Breast epithelium (tissue), 4 donors: ENCODE data around the gene SP110. TPM values are rescaled to one million over a fixed set of nuclear protein-coding genes. Genes with fewer than 3 reads are reported as not detected.
"Not testable (repeated sequence)": the region's sequence is repeated elsewhere in the genome, so short reads cannot be mapped to it uniquely, and the experiment has no call there.

Experiments used
- DNase-seq, 2 donors: peaks; one replicate each; pipeline ENCODE4 v3.0.0-alpha.2; 2019; ENCODE audit warnings: low spot score in 2 of 2
- H3K27ac ChIP-seq, 2 donors: fragments of 200-600 bp; sonication (generic) in 1 of 2; one replicate each; pipeline ENCODE4 v1.5.1; 2016 to 2019; ENCODE audit warnings: mild to moderate bottlenecking in 1 of 2
- H3K27me3 ChIP-seq, 2 donors: fragments of 200-600 bp; sonication (generic) in 1 of 2; one replicate each; pipeline versions ENCODE4 v1.5.1 to v1.6.0; 2017 to 2019; ENCODE audit warnings: control low read depth in 1 of 2, mild to moderate bottlenecking in 1 of 2
- H3K36me3 ChIP-seq: fragments of 200-600 bp; one replicate; pipeline ENCODE4 v1.5.1; 2019
- H3K4me1 ChIP-seq, 2 donors: fragments of 200-600 bp; sonication (generic); one replicate each; pipeline ENCODE4 v1.5.1; 2016 to 2019; ENCODE audit warnings: control low read depth in 1 of 2
- H3K4me3 ChIP-seq, 3 donors: fragments of 200-600 bp; sonication (generic); 1 replicate in 2 of 3; 2 replicates in 1 of 3; pipeline ENCODE4 v1.5.1; 2016 to 2019; ENCODE audit warnings: mild to moderate bottlenecking in 3 of 3, moderate library complexity in 2 of 3
- H3K9me3 ChIP-seq, 2 donors: fragments of 200-600 bp; sonication (generic) in 1 of 2; one replicate each; pipeline ENCODE4 v1.5.1; 2016 to 2019; ENCODE audit warnings: control low read depth in 1 of 2
- CTCF ChIP-seq, 3 donors: fragments of 450-650 bp; IDR thresholded peaks; one replicate each; pipeline ENCODE4 v1.5.1; 2016 to 2017; ENCODE audit warnings: antibody characterized with exemption in 3 of 3, mild to moderate bottlenecking in 3 of 3, moderate library complexity in 3 of 3
- POLR2A ChIP-seq: fragments of 450-650 bp; IDR thresholded peaks from one replicate; pipeline ENCODE4 v1.6.1; 2016; ENCODE audit warnings: antibody characterized with exemption, mild to moderate bottlenecking, moderate library complexity
- POLR2AphosphoS5 ChIP-seq, 3 donors: sonication (generic); formaldehyde crosslinking; IDR thresholded peaks; one replicate each; pipeline ENCODE4 v1.6.1; 2017; ENCODE audit warnings: antibody characterized with exemption in 3 of 3
- intact Hi-C: fragments of 100-400 bp; cut with DNase I; formaldehyde crosslinking; loops from one replicate; pipeline ENCODE4 v1.15.1; 2023; ENCODE audit warnings: low total_unique reads
- total RNA-seq, 3 donors: library from RNA; depleted of rRNA; stranded (reverse); fragments of >200 nt; gene quantifications; one replicate each; pipeline ENCODE4 v1.1.0, GENCODE V29; 2016

Gene SP110
- total RNA-seq, 3 donors from 2014 or later = 18.2 to 39.0 (median 36.9) TPM

GRCh38 chr2:230128623-230129342 lies 91.0 kb downstream of the SP110 start:
- Histone ChIP-seq H3K36me3 (no peaks in the 10 kb centered on the region), H3K27me3 (no peaks in the 10 kb centered on the region), H3K27ac (peak overlapping the region; percentile 77 to 87), H3K4me1 (no peaks in the 10 kb centered on the region), H3K4me3 (peak overlapping the region; percentile 12 to 48 (median 31)), H3K9me3 (peaks cover 0 to 4% of the 10 kb centered on the region in 2 donors)
- intact Hi-C loops = loop anchor here (10.0 kb wide), 1 partner anchor 1434 kb away; no protein-coding TSS in a partner anchor
- no peak for DNase-seq
- TF ChIP-seq POLR2AphosphoS5 (IDR thresholded peaks at IDR 0.05) = no peak
- no peak for TF ChIP-seq POLR2A
- TF ChIP-seq CTCF (IDR thresholded peaks at IDR 0.05) = no peak

GRCh38 chr2:230127195-230127594 lies 92.6 kb downstream of the SP110 start:
- TF ChIP-seq CTCF (IDR thresholded peaks at IDR 0.05) (no peak), POLR2AphosphoS5 (IDR thresholded peaks at IDR 0.05) (no peak), POLR2A (no peak)
- no peaks in the 10 kb centered on the region for H3K4me1 ChIP-seq
- H3K4me3 ChIP-seq = no peak overlapping the region
- intact Hi-C loops = loop anchor here (10.0 kb wide), 1 partner anchor 1432 kb away; no protein-coding TSS in a partner anchor
- DNase-seq = no peak
- H3K36me3 ChIP-seq = no peaks in the 10 kb centered on the region
- H3K27ac ChIP-seq = peak overlapping the region in 1 of 2 donors; percentile 49
- H3K27me3 ChIP-seq = no peaks in the 10 kb centered on the region
- no peaks in the 10 kb centered on the region for H3K9me3 ChIP-seq

DNA sequence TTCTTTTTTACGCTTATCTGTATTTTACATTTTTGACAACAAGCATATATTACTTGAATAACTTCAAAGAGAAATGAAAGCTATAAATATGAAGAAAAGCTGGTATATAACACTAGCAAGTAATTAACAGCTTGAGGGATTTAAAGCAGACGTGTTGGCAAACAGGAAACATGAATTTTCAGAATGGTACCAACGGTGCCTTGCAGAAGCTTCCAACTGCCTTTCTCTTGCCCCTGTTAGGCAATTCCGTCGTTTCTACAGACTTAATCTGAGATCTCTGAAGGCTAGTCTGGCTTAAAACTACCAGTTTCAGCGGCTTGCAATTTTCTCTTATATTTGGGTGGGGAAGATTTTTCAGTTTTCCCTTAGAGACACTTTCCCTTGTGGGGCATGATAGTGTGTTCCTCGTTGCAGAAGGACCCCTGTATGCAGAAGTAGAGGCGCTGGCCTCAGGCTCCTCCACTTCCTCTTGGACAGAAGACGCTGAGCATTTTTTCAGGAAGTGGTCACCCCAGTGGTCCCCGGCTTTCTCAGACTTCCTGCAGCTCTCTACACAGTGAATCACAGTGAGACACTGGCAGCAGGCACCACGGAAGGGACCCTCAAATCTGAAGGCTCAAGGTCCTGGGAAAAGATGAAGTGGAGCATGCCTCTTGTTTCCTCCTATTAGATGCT lies 94.9 kb downstream of the SP110 start:
- DNase-seq = no peak
- H3K36me3 ChIP-seq = no peaks in the 10 kb centered on the region
- intact Hi-C loops = loop anchor here (10.0 kb wide), 1 partner anchor 1430 kb away; no protein-coding TSS in a partner anchor
- no peak overlapping the region for H3K27ac ChIP-seq
- no peaks in the 10 kb centered on the region for H3K4me1 ChIP-seq
- no peak overlapping the region for H3K4me3 ChIP-seq
- H3K9me3 ChIP-seq = no peaks in the 10 kb centered on the region
- H3K27me3 ChIP-seq = no peaks in the 10 kb centered on the region
- TF ChIP-seq CTCF (IDR thresholded peaks at IDR 0.05) (no peak), POLR2AphosphoS5 (IDR thresholded peaks at IDR 0.05) (no peak), POLR2A (no peak)

GRCh38 chr2:230124235-230124634 lies 95.5 kb downstream of the SP110 start:
- H3K27ac ChIP-seq = no peak overlapping the region
- no peak for DNase-seq
- TF ChIP-seq CTCF (IDR thresholded peaks at IDR 0.05) = no peak
- TF ChIP-seq POLR2A = no peak
- TF ChIP-seq POLR2AphosphoS5 (IDR thresholded peaks at IDR 0.05) = no peak
- H3K4me1 ChIP-seq = no peaks in the 10 kb centered on the region
- no peaks in the 10 kb centered on the region for H3K27me3 ChIP-seq
- intact Hi-C loops = loop anchor here (10.0 kb wide), 1 partner anchor 1429 kb away; no protein-coding TSS in a partner anchor
- no peaks in the 10 kb centered on the region for H3K9me3 ChIP-seq
- H3K4me3 ChIP-seq = no peak overlapping the region
- H3K36me3 ChIP-seq = no peaks in the 10 kb centered on the region

DNA sequence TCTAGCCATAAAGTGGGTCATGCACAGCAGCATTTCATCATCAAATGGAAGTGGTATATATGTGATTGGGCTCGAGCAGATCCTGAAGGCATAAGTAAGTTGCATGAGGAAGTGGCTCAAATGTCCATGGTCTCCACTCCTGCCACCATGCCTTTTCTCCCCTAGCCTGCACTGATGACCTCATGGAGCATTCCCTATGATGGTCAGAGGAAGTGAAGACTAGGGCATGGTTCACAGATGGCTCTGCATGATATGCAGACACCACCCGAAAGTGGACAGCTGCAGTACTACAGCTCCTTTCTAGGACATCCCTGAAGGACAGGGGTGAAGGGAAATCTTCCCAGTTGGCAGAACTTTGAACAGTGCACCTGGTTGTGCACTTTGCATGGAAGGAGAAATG lies 99.4 kb downstream of the SP110 start:
- H3K4me3 ChIP-seq, H3K27ac ChIP-seq, H3K36me3 ChIP-seq, H3K4me1 ChIP-seq, DNase-seq, H3K27me3 ChIP-seq, H3K9me3 ChIP-seq: not testable (repeated sequence)
- intact Hi-C loops = loop anchor here (10.0 kb wide), 1 partner anchor 1426 kb away; no protein-coding TSS in a partner anchor

GRCh38 chr2:230119827-230120226 lies 100.0 kb downstream of the SP110 start:
- not testable (repeated sequence) for H3K27me3 ChIP-seq, H3K4me3 ChIP-seq
- intact Hi-C loops = loop anchor here (10.0 kb wide), 1 partner anchor 1425 kb away; no protein-coding TSS in a partner anchor

More at GRCh38 chr2:230119827-230120226, 100.0 kb downstream of the SP110 start:
- not testable (repeated sequence) for H3K4me1 ChIP-seq, H3K36me3 ChIP-seq, H3K9me3 ChIP-seq, DNase-seq, H3K27ac ChIP-seq
